ENCODE results near the gene LEPROT.

DNA sequence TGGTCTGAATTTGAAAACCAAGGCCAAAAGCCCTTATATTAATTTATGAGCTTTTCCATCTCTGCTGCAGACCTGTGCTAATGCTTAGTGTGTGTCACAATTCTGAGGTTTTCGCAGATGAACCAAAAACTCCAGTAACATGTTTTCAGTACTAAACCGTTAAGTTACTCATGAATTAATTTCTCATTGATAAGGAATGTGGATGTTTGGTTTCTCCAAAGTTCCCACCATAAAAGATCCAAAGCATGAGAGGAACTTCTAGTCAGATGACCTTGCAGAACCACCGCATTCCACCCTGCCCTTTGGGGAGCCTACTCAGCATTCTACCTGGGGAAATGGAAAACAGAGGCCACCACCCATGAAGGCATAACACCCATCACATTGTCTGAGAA, 7.5 kb upstream of the LEPROT start:
- no peak for TF ChIP-seq POLR2A (IDR thresholded peaks at IDR 0.05)
- TF ChIP-seq, protein P1, sequence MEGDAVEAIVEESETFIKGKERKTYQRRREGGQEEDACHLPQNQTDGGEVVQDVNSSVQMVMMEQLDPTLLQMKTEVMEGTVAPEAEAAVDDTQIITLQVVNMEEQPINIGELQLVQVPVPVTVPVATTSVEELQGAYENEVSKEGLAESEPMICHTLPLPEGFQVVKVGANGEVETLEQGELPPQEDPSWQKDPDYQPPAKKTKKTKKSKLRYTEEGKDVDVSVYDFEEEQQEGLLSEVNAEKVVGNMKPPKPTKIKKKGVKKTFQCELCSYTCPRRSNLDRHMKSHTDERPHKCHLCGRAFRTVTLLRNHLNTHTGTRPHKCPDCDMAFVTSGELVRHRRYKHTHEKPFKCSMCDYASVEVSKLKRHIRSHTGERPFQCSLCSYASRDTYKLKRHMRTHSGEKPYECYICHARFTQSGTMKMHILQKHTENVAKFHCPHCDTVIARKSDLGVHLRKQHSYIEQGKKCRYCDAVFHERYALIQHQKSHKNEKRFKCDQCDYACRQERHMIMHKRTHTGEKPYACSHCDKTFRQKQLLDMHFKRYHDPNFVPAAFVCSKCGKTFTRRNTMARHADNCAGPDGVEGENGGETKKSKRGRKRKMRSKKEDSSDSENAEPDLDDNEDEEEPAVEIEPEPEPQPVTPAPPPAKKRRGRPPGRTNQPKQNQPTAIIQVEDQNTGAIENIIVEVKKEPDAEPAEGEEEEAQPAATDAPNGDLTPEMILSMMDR (IDR thresholded peaks at IDR 0.05 in 8 of 11, conservative IDR thresholded peaks at IDR 0.05 in 3 of 11), result no peak

All from spleen (tissue), 7 donors.